ENCODE data around the gene CLPTM1L. TPM values are rescaled to one million over a fixed set of nuclear protein-coding genes. Genes with fewer than 3 reads are reported as not detected.
"Not testable (repeated sequence)": the region's sequence is repeated elsewhere in the genome, so short reads cannot be mapped to it uniquely, and the experiment has no call there.

CLPTM1L gene
- total RNA-seq, 1 experiment from 2014 or later: 262 TPM

- peak; percentile 80 for DNase-seq (ENCODE audit: low read depth)
Observed at GRCh38 chr5:1312993-1313833, 31.7 kb downstream of the CLPTM1L start.

DNA sequence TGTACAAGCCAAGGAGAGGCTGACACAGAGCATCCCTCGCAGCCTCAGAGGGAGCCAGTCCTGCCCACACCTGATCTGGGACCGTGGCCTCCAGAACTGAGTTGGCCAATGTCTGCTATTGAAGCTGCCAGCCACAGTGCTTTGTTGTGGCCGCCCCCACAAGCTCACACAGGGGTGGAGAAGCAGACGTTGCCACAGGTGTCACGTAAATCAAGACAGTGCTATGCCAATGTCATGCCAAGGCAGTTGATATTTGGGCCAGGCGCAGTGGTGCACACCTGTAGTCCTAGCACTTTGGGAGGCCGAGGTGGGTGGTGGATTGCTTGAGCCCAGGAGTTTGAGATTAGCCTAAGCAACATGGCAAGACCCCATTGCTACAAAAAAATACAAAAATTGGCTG, 32.7 kb downstream of the CLPTM1L start:
- no peak for DNase-seq (ENCODE audit: low read depth)

DNA sequence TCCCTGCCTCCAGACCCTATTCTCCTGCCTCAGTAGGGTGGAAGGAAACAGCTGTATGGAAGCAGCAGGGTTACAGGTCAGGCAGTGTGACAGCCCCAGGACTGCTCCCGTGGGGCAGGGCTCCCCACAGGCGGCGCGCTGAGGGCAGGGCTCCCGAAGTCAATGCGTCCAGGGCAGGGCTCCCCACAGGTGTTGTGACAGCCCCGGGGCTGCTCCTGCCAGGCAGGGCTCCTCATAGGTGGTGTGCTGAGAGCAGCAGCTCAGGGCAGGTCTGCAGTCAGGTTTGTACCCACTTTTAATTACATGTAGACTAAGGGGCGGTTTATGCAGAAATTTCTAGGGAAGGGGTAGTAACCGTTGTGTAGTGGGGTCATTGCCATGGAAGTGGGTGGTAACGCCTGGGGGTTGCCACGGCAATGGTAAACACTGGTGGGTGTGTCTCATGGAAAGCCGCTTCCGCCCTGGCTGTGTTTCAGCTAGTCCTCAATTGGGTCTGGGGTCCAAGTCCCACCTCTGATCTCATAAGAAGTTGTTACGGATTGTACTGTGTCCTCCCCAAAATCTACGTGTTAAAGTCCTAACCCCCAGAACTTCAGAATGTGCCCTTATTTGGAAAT, 33.4 kb downstream of the CLPTM1L start:
- DNase-seq (ENCODE audit: low read depth): no peak

DNA sequence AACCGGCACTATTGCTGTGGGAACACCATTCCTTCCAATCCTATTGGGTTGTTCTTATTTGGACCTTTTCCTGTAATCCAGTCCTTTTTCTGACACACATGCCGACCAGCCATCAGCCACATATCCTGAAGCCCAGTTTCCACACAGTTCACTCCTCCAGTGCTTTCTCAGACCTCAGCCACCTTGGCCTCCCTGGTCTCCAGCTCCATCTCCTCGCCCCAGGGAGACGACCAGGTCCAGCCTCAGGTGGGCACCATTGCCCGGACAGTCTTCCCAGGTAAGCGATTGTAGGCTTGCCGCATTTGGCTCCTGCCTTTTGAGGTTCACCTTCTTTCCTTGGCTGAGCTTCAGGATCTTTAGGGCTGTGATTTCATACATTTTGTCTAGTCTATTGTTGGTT, 34.8 kb downstream of the CLPTM1L start:
- DNase-seq (ENCODE audit: low read depth): no peak

DNA sequence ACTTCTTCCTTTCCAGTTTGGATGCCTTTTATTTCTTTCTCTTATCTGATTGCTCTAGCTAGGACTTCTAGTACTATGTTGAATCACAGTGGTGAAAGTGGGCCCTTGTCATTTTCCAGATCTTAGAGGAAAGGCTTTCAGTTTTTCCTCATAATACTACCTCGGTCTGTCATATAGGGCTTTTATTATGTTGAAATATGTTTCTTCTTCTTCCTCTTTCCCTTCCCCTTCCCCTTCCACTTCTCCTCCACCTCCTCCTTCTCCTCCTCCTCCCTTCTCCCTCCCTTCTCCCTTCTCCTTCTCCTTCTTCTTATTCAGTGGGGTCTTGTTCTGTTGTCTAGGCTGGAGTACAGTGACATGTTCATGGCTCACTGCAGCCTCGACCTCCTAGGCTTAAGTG, 40.9 kb downstream of the CLPTM1L start:
- DNase-seq (ENCODE audit: low read depth): no peak

GRCh38 chr5:1302258-1302657, 42.6 kb downstream of the CLPTM1L start:
- DNase-seq (ENCODE audit: low read depth): no peak

- no peak for DNase-seq (ENCODE audit: low read depth)
Observed at GRCh38 chr5:1300581-1301083, 44.3 kb downstream of the CLPTM1L start.

- DNase-seq (ENCODE audit: low read depth): no peak
Observed at GRCh38 chr5:1299961-1300360, 44.9 kb downstream of the CLPTM1L start.

- no peak for DNase-seq (ENCODE audit: low read depth)
Observed at GRCh38 chr5:1299511-1299850, 45.4 kb downstream of the CLPTM1L start.

- DNase-seq (ENCODE audit: low read depth): no peak
Observed at GRCh38 chr5:1298723-1299510, 46.0 kb downstream of the CLPTM1L start.

DNA sequence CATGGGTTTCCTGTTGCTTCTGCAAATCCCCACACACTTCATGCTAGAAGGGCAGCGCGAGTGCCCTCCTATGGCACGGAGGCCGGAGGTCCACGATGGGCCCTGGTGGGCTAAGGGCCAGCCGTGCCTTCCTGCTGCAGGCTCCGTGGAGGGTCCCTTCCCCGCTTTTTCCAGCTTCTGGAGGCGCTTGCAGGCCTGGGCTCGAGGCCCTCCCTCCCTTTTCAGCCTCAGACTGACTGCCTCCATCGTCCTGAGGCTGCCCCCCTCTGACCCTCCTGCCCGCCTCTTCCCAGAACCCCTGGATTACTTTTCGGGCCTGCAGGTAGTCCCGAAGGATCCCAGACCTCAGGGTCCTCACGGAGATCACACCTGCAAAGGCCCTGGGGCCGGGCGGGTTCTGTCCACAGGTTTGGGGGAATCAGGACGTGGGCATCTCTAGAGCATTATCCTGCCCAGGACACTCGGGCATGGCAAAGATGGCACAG, 46.8 kb downstream of the CLPTM1L start:
- no peak for DNase-seq (ENCODE audit: low read depth)

GRCh38 chr5:1297243-1297642, 47.7 kb downstream of the CLPTM1L start:
- no peak for DNase-seq (ENCODE audit: low read depth)

DNA sequence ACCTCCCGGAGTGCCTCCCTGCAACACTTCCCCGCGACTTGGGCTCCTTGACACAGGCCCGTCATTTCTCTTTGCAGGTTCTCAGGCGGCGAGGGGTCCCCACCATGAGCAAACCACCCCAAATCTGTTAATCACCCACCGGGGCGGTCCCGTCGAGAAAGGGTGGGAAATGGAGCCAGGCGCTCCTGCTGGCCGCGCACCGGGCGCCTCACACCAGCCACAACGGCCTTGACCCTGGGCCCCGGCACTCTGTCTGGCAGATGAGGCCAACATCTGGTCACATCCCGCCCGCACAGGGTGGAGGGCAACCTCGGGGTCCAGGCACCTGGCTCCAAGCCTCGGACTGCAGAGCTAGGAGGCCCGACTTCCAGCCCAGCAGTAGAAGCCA, 49.3 kb downstream of the CLPTM1L start:
- no peak for DNase-seq (ENCODE audit: low read depth)

GRCh38 chr5:1294835-1295649, 49.9 kb downstream of the CLPTM1L start, which contains the start of gene TERT:
Gene TERT, minus strand, starts transcription at chr5:1295068. Its CDS starts 79 bp downstream, at chr5:1294989.
- peak; percentile 47 for DNase-seq (ENCODE audit: low read depth)

DNA sequence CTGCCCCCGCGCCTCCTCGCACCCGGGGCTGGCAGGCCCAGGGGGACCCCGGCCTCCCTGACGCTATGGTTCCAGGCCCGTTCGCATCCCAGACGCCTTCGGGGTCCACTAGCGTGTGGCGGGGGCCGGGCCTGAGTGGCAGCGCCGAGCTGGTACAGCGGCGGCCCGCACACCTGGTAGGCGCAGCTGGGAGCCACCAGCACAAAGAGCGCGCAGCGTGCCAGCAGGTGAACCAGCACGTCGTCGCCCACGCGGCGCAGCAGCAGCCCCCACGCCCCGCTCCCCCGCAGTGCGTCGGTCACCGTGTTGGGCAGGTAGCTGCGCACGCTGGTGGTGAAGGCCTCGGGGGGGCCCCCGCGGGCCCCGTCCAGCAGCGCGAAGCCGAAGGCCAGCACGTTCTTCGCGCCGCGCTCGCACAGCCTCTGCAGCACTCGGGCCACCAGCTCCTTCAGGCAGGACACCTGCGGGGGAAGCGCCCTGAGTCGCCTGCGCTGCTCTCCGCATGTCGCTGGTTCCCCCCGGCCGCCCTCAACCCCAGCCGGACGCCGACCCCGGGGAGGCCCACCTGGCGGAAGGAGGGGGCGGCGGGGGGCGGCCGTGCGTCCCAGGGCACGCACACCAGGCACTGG, 50.6 kb downstream of the CLPTM1L start:
- DNase-seq (ENCODE audit: low read depth): no peak

DNA sequence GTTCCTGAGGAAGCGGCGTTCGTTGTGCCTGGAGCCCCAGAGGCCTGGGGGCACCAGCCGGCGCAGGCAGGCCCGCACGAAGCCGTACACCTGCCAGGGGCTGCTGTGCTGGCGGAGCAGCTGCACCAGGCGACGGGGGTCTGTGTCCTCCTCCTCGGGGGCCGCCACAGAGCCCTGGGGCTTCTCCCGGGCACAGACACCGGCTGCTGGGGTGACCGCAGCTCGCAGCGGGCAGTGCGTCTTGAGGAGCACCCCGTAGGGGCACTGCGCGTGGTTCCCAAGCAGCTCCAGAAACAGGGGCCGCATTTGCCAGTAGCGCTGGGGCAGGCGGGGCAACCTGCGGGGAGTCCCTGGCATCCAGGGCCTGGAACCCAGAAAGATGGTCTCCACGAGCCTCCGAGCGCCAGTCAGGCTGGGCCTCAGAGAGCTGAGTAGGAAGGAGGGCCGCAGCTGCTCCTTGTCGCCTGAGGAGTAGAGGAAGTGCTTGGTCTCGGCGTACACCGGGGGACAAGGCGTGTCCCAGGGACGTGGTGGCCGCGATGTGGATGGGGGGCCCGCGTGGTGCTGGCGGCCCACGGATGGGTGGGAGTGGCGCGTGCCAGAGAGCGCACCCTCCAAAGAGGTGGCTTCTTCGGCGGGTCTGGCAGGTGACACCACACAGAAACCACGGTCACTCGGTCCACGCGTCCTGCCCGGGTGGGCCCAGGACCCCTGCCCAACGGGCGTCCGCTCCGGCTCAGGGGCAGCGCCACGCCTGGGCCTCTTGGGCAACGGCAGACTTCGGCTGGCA, 51.3 kb downstream of the CLPTM1L start:
- no peak for DNase-seq (ENCODE audit: low read depth)

- DNase-seq (ENCODE audit: low read depth): no peak
Observed at GRCh38 chr5:1292846-1293415, 52.0 kb downstream of the CLPTM1L start.

- no peak for DNase-seq (ENCODE audit: low read depth)
Observed at GRCh38 chr5:1292139-1292538, 52.8 kb downstream of the CLPTM1L start.

DNA sequence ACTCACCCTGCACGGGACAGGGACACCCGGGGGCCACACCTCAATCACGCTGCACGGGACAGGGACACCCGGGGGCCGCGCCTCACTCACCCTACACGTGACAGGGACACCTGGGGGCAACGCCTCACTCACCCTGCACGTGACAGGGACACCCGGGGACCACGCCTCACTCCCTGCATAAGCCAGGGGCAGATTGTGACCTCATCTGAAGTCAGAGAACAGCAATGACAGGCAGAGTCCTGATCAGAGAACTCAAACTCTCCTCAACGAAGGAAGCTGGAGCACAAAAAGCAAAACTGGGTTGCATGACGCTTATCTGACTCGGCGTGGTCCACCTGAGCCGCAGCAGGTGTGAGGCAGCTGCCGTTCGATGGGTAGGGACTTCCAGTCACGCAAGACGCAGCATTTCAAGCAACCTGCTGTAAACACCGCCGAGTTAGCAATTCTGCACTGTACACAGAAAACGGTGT, 53.3 kb downstream of the CLPTM1L start:
- DNase-seq (ENCODE audit: low read depth): no peak

GRCh38 chr5:1290956-1291355, 53.9 kb downstream of the CLPTM1L start:
- not testable (repeated sequence) for DNase-seq (ENCODE audit: low read depth)

Measured in M059J (cell line).